ENCODE results near the gene EARS2. TPM values are rescaled to one million over a fixed set of nuclear protein-coding genes. Genes with fewer than 3 reads are reported as not detected.
"Not testable (repeated sequence)": the region's sequence is repeated elsewhere in the genome, so short reads cannot be mapped to it uniquely, and the experiment has no call there.

EARS2 gene
- total RNA-seq, 1 experiment from 2014 or later = 101 TPM

DNA sequence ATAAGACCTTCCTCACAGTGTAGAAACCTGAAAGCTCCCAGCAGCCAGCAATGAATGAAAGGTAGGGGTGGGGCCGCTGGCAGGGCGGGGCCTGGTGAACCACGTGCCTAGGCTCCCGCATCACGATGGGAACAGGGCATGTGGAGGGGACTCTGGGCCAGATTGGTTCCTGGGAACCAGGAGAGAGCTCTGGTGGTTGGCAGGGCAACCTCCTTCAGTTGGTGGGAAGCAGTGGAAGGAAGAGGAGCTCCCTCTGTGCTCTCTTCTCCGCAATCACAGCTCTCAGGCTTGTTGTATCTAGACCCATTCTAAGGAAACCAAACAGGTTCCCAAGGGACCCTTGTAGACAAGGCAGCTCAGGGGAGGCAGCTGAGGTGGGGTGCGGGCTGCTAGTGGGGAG, 57.3 kb downstream of the EARS2 start:
- no peaks in the 10 kb centered on the region for H3K27me3 ChIP-seq (ENCODE audit: control insufficient read depth, insufficient read depth, low read length)
- no peak overlapping the region for H3K4me3 ChIP-seq (ENCODE audit: insufficient read depth, low read depth, low read length)
- DNase-seq = peak; percentile 85
- peaks cover 4% of the 10 kb centered on the region for H3K36me3 ChIP-seq (replicated peaks; ENCODE audit: control insufficient read depth, insufficient read depth, low read length)

DNA sequence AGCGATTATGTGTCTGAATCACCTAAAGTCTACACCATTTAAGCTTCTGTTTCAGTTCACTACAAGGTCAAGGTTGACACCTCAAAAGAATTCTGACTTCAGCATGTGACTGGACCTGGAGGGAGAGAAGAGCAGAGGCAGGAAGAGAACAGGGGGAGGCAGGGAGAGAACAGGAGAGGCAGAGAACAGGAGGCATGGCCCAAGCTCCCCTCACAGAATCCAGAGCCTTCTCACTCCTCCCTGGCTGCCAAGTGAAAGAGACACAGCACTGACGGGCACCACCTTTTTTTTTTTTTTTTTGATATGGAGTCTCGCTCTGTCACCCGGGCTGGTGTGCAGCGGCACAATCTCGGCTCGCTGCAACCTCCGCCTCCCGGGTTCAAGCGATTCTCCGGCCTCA, 58.3 kb downstream of the EARS2 start:
- H3K27me3 ChIP-seq (ENCODE audit: control insufficient read depth, insufficient read depth, low read length) = no peaks in the 10 kb centered on the region
- DNase-seq = no peak
- H3K4me3 ChIP-seq (ENCODE audit: insufficient read depth, low read depth, low read length) = no peak overlapping the region
- H3K36me3 ChIP-seq (replicated peaks; ENCODE audit: control insufficient read depth, insufficient read depth, low read length) = peaks cover 8% of the 10 kb centered on the region

DNA sequence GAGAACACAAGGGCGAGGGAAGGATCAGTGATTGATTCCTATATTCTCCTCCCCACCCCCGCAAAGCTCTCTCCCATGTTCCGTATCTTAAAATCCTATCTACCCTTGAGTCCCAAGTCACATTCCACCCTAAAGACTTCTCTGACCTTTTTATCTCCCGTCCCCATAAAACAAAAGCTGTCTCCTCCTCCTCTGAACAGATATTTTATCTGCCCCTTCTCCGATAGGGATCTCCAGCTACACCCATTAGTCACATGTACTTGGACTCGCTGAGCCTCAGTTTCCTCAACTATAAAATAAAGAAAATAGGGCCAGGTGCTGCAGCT, 59.6 kb downstream of the EARS2 start:
- Histone ChIP-seq H3K36me3 (replicated peaks; ENCODE audit: control insufficient read depth, insufficient read depth, low read length) (peaks cover 15% of the 10 kb centered on the region), H3K4me3 (ENCODE audit: insufficient read depth, low read depth, low read length) (no peak overlapping the region), H3K27me3 (ENCODE audit: control insufficient read depth, insufficient read depth, low read length) (no peaks in the 10 kb centered on the region)
- DNase-seq = no peak

DNA sequence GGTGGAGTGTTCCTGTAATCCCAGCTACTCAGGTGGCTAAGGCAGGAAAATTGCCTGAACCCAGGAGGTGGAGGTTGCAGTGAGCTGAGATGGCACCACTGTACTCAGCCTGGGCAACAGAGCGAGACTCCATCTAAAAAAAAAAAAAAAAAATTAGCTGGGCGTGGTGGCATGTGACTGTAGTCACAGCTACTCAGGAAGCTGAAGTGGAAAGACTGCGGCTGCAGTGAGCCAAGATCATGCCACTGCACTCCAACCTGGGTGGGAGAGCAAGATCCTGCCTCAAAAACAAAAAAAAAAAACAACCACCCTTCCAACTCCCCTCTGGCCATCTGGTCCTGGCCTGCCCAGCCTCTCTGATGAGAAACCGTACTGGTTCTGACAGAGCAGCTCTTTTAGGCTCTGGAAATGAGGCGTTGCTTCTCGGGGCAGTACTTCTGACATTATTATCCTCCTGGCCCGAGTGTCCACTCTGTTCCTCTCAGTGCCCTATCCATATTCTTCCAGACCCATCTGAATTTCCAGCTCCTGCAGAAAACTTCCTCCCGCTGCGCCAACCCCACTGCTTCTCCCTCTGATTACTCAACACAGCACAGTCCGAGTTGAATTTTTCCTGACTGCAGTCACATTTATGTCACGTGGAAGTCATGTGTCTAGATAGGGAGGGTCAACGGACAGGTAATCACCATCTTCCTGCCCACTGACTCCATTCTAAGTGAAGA, 60.2 kb downstream of the EARS2 start:
- Histone ChIP-seq H3K27me3 (ENCODE audit: control insufficient read depth, insufficient read depth, low read length) (no peaks in the 10 kb centered on the region), H3K4me3 (ENCODE audit: insufficient read depth, low read depth, low read length) (no peak overlapping the region), H3K36me3 (replicated peaks; ENCODE audit: control insufficient read depth, insufficient read depth, low read length) (peaks cover 18% of the 10 kb centered on the region)
- no peak for DNase-seq

DNA sequence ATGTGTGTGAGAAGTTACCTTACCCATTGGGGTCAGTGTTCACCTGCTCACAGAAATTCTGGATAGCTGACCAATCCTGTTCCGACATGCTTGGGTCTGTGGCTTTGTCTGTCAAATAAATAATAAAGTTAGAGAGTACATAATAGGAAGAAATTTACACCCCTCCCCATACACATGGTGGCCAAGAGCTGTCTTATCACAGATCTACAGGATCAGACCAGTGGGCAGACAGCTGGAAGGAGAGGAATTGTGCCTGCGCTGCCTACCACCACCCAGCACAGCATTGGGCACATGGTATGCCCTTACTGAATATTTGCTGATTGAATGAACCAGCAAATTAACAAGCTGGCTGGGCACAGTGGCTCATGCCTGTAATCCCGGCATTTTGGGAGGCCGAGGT, 61.5 kb downstream of the EARS2 start:
- H3K4me3 ChIP-seq (ENCODE audit: insufficient read depth, low read depth, low read length) = no peak overlapping the region
- no peaks in the 10 kb centered on the region for H3K27me3 ChIP-seq (ENCODE audit: control insufficient read depth, insufficient read depth, low read length)
- peaks cover 18% of the 10 kb centered on the region for H3K36me3 ChIP-seq (replicated peaks; ENCODE audit: control insufficient read depth, insufficient read depth, low read length)
- no peak for DNase-seq

DNA sequence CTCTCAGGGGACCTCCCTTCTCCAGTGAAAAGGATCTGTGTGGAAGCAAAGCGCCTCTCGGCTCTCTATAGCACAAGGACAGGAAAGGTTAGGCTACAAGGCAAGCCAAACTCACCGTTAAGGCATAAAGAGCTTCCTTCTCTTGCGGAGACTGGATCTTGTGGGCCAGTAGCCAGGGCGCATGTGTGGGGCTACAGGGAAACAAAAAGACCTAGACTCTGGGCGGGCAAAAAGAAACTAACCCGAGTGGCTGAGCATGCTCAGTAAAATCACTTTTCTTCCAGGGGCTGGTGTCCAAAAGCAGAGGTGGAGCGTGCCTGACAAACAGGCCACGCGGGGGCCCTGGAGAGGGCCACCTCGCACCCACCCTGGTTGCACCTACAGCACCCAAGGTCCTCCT, 63.0 kb downstream of the EARS2 start:
- no peak for DNase-seq
- no peak overlapping the region for H3K4me3 ChIP-seq (ENCODE audit: insufficient read depth, low read depth, low read length)
- no peaks in the 10 kb centered on the region for H3K27me3 ChIP-seq (ENCODE audit: control insufficient read depth, insufficient read depth, low read length)
- peaks cover 19% of the 10 kb centered on the region for H3K36me3 ChIP-seq (replicated peaks; ENCODE audit: control insufficient read depth, insufficient read depth, low read length)

DNA sequence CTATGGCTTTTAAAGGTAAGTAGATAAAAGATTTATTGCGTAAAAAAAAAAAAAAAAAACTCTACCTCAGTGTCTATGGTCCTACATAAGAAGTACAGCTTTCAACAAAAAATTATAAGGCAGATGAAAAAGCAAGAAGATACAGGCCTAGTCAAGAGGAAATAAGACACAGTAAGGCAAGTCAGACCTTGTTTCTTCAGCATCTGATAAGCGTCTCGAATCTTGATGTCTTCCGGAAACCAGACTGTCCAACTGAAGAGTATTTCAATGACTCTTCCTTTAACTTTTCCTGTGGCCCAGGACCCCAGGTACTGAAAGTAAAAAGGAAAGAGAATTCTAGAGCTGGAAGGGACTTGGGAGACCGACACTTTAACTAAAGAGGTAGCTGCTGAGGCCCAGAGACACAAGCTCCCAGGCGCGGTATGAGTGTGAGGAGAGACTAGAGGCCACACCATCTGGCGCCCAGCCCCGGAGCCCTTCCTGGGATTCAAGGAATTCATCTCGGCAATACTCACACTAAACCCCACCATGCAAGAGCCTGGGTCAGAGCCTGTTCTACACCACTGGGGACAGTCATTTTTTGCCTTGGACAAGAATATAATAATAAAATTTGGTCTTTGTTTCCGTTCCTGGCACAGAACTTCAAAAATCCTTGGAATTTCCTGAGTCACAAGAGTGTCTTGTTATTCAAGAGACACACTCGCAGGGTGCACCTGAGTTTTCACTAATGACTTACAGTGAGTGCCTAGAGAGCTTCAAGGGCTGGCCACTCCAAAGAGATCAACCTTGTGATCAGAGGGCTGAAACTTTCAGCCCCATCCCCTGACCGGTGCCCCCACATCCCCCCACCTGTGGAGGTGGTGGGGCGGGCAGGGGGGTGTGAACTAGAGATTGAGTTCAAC, 65.4 kb downstream of the EARS2 start:
- Histone ChIP-seq H3K27me3 (ENCODE audit: control insufficient read depth, insufficient read depth, low read length) (no peaks in the 10 kb centered on the region), H3K36me3 (replicated peaks; ENCODE audit: control insufficient read depth, insufficient read depth, low read length) (peaks cover 37% of the 10 kb centered on the region), H3K4me3 (ENCODE audit: insufficient read depth, low read depth, low read length) (no peak overlapping the region)
- DNase-seq = peak; percentile 33

DNA sequence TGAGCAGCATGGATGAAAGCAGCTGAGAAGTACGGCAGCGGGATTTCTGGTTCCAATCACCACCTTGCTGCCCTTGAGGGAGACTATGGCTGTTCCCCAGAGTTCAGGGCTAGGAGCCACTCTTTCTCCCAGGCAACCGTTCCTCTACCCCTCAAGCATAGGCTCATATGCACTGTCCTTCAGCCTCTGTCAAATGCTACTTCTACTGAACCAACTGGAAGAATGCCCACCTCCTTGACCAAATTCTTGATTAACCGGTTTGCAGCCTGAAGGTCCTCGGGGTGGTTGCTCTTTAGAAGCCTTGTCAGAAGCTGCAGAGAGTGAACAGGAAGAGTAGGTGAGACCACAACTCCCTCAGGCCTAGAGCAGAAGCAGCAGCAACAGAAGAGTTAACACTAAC, 70.7 kb downstream of the EARS2 start:
- H3K27me3 ChIP-seq (ENCODE audit: control insufficient read depth, insufficient read depth, low read length) = no peaks in the 10 kb centered on the region
- DNase-seq = no peak
- peaks cover 43% of the 10 kb centered on the region for H3K36me3 ChIP-seq (replicated peaks; ENCODE audit: control insufficient read depth, insufficient read depth, low read length)
- no peak overlapping the region for H3K4me3 ChIP-seq (ENCODE audit: insufficient read depth, low read depth, low read length)

DNA sequence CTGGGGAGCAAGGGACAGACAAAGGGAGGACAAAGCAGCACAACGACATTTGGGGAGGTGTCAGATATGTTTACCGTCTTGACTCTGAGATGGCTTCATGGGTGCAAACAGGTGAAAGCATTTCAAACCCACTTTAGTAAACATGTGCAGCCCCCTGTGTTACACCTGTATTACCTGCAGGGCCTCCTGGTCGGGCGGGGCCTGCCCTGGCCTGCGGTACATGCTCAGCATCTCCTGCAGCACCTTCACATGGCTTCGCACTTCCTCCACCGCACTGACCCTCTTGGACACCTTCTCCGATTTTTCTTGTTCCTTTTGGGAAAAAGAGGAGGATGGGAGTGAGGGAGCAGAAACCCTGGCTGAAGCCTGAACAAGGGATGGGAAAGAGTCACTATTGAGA, 71.3 kb downstream of the EARS2 start:
- no peaks in the 10 kb centered on the region for H3K27me3 ChIP-seq (ENCODE audit: control insufficient read depth, insufficient read depth, low read length)
- H3K4me3 ChIP-seq (ENCODE audit: insufficient read depth, low read depth, low read length) = no peak overlapping the region
- DNase-seq = no peak
- H3K36me3 ChIP-seq (replicated peaks; ENCODE audit: control insufficient read depth, insufficient read depth, low read length) = peaks cover 44% of the 10 kb centered on the region

DNA sequence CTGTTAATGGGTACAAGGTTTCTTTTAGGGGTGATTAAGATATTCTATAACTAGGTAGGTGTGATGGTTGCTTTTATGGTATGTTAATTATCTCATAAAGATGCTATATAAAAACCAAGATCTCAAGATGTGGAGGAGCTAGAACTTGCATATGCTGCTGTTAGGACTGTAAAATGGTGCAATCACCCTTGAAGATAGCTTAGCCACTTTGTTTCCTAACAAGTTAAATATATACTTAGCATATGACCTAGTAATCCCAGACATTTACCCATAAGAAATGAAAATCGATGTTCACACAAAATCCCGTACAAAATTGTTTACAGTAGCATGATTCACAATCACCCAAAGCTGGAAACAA, 71.9 kb downstream of the EARS2 start:
- no peaks in the 10 kb centered on the region for H3K27me3 ChIP-seq (ENCODE audit: control insufficient read depth, insufficient read depth, low read length)
- no peak overlapping the region for H3K4me3 ChIP-seq (ENCODE audit: insufficient read depth, low read depth, low read length)
- no peak for DNase-seq
- peaks cover 50% of the 10 kb centered on the region for H3K36me3 ChIP-seq (replicated peaks; ENCODE audit: control insufficient read depth, insufficient read depth, low read length)

DNA sequence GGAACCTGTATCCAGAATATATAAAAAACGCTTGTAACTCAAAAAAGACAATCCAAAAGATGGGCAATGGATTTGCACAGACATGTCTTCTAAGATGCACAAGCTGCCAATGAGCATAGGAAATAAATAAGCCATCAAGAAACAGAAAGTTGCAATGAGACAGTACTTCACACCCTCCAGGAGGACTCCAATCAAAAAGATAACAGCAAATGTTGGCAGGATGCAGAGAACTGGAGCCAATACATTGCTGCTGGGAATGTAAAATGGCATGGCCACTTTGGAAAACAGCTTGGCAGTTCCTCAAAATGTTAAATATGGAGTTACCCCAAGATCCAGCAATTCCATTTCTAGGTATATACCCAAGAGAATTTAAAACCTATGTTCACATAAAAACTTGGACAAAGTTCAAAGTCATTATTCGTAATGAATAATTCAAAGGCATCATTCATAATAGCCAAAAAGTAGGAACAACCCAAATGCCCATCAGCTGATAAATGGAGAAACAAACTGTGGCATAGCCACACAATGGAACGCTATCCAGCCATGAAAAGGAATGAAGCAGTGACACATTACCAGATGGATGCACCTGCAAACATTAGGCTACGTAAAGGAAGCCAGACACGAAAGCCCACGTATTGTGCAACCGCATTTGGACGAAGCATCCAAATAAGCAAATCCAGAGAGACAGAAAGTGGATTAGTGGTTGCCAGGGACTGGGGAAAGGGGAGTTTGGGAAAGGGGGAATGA, 72.5 kb downstream of the EARS2 start:
- Histone ChIP-seq H3K4me3 (ENCODE audit: insufficient read depth, low read depth, low read length) (no peak overlapping the region), H3K36me3 (replicated peaks; ENCODE audit: control insufficient read depth, insufficient read depth, low read length) (peaks cover 54% of the 10 kb centered on the region), H3K27me3 (ENCODE audit: control insufficient read depth, insufficient read depth, low read length) (no peaks in the 10 kb centered on the region)
- DNase-seq = no peak

DNA sequence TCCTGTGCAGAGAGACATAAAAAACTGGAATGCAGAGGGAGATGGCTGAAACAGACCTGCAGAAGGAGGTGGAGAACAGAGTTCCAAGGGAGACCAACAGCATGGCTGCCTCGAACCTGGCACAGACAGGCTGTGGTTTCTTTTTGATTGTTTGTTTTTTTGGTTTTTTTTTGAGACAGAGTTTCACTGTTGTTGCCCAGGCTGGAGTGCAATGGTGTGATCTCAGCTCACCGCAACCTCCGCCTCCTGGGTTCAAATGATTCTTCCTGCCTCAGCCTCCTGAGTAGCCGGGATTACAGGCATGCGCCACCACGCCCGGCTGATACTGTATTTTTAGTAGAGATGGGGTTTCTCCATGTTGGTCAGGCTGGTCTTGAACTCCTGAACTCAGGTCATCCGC, 73.7 kb downstream of the EARS2 start:
- DNase-seq; H3K27me3 ChIP-seq (ENCODE audit: control insufficient read depth, insufficient read depth, low read length); H3K4me3 ChIP-seq (ENCODE audit: insufficient read depth, low read depth, low read length): not testable (repeated sequence)
- peaks cover 60% of the 10 kb centered on the region for H3K36me3 ChIP-seq (replicated peaks; ENCODE audit: control insufficient read depth, insufficient read depth, low read length)

DNA sequence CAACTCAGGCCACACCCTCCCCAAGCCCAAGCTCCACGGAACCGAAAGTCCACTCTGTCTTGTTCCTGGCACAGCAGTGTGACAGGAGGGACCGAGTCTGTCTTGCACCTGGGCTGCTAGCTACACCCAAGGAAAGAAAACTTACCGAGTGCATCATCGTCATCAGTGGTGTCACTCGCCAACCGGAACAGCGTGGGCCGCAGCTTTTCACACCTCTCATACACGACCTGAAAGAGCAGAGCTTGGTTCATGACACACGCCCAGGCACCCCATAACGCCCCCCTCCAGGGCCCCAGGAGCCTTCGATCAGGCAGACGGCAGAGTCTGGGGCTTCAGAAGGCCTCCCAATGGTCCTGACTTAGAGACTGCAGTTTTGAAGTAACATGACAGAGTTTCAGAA, 74.4 kb downstream of the EARS2 start:
- Histone ChIP-seq H3K4me3 (ENCODE audit: insufficient read depth, low read depth, low read length) (no peak overlapping the region), H3K36me3 (replicated peaks; ENCODE audit: control insufficient read depth, insufficient read depth, low read length) (peaks cover 59% of the 10 kb centered on the region), H3K27me3 (ENCODE audit: control insufficient read depth, insufficient read depth, low read length) (no peaks in the 10 kb centered on the region)
- no peak for DNase-seq

DNA sequence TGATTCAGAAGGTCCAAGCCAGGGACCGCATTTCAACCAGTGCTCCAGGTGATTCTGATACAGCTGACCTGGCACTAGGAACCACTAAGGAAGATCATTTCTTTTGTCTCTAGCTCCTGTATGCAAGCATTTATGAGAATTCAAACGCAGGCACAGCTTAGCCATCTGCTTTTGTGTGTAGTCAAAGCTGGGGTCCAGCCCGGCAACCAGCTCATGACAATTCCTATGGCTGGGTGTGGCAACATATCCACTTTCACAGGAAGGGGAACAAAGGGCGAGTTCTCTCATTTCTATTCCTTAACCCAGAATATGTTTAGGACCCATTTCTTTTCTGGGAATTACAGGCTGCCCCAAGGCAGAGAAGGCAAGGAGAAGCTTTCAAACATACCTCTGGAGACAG, 76.9 kb downstream of the EARS2 start:
- no peaks in the 10 kb centered on the region for H3K27me3 ChIP-seq (ENCODE audit: control insufficient read depth, insufficient read depth, low read length)
- peaks cover 54% of the 10 kb centered on the region for H3K36me3 ChIP-seq (replicated peaks; ENCODE audit: control insufficient read depth, insufficient read depth, low read length)
- H3K4me3 ChIP-seq (ENCODE audit: insufficient read depth, low read depth, low read length) = no peak overlapping the region
- no peak for DNase-seq

DNA sequence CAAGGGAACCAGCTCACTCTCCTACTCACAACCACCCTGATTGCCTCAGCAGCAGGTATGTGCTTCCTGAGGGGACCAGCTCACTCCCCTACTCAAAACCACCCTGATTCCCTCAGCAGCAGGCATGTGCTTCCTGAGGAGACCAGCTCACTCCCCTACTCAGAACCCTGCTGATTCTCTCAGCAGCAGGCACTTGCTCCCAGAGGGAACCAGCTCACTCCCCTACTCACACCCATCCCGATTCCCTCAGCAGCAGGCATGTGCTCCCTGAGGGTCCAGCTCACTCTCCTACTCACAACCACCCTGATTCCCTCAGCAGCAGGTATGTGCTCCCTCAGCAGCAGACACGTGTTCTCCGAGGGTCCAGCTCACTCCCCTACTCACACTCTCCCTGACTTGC, 78.0 kb downstream of the EARS2 start:
- Histone ChIP-seq H3K36me3 (replicated peaks; ENCODE audit: control insufficient read depth, insufficient read depth, low read length) (peaks cover 55% of the 10 kb centered on the region), H3K4me3 (ENCODE audit: insufficient read depth, low read depth, low read length) (no peak overlapping the region), H3K27me3 (ENCODE audit: control insufficient read depth, insufficient read depth, low read length) (no peaks in the 10 kb centered on the region)
- no peak for DNase-seq

Measured in H7 (cell line).